ENCODE data around the gene ALK. TPM values are rescaled to one million over a fixed set of nuclear protein-coding genes. Genes with fewer than 3 reads are reported as not detected.

The ALK gene
- total RNA-seq, 4 donors from 2014 or later, result 0.83 to 1.6 (median 1.2) TPM

GRCh38 chr2:29490045-29490444 lies 431.3 kb downstream of the ALK start:
- intact Hi-C loops (cut with DNase I), result no loop called here
- Histone ChIP-seq H3K9me3 (no peaks in the 10 kb centered on the region), H3K27ac (replicated peaks in 1 of 4) (no peak overlapping the region), H3K4me3 (no peak overlapping the region), H3K27me3 (no peaks in the 10 kb centered on the region), H3K4me1 (no peaks in the 10 kb centered on the region), H3K36me3 (no peaks in the 10 kb centered on the region)
- no peak for TF ChIP-seq EP300 (IDR thresholded peaks at IDR 0.05)
- no peak for TF ChIP-seq POLR2A (IDR thresholded peaks at IDR 0.05; ENCODE audit: low read depth)
- TF ChIP-seq POLR2AphosphoS5 (IDR thresholded peaks at IDR 0.05), result no peak
- no peak for TF ChIP-seq CTCF (IDR thresholded peaks at IDR 0.05)
- WGBS, result 89% methylated on average over 6 of the region's 6 CpGs
- peak; percentile 88 for DNase-seq (ENCODE audit: extremely low spot score)

GRCh38 chr2:29489568-29489967 lies 431.8 kb downstream of the ALK start:
- intact Hi-C loops (cut with DNase I), result no loop called here
- H3K4me3 ChIP-seq, result no peak overlapping the region
- DNase-seq (ENCODE audit: extremely low spot score), result no peak
- H3K27me3 ChIP-seq, result no peaks in the 10 kb centered on the region
- H3K27ac ChIP-seq (replicated peaks in 1 of 4), result no peak overlapping the region
- no peak for TF ChIP-seq POLR2AphosphoS5 (IDR thresholded peaks at IDR 0.05)
- no peak for TF ChIP-seq POLR2A (IDR thresholded peaks at IDR 0.05; ENCODE audit: low read depth)
- TF ChIP-seq CTCF (IDR thresholded peaks at IDR 0.05), result no peak
- no peak for TF ChIP-seq EP300 (IDR thresholded peaks at IDR 0.05)
- WGBS, result 100% methylated on average over 1 of the region's 1 CpG
- H3K9me3 ChIP-seq, result no peaks in the 10 kb centered on the region
- H3K4me1 ChIP-seq, result no peaks in the 10 kb centered on the region
- no peaks in the 10 kb centered on the region for H3K36me3 ChIP-seq

DNA sequence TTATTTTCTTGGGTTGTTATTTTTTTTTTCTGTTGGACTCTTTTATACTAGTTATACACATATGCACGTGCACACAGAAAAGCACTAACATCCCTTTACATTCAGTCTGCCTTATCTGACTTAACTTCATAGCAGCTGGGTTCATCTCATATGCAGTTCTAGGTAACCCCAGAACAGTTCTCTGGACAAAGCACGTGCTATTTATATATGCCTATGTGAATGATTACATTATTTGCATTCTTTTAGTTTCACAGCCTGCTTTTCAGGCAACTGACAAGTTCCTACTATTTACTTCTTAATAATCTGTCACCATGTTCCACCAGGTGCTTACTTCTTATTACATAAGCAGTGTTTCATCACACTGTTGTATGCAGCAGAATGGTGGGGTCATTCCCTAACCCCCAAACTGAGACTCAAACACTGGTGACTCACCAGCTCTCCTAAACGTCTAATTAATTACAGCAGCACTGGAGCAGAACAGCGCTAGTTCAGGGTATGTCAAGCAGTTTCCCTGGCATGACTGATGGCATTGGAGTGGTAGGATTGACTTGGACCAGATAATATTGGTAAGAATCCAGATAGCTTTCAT lies 433.3 kb downstream of the ALK start:
- no peaks in the 10 kb centered on the region for H3K36me3 ChIP-seq
- H3K27ac ChIP-seq (replicated peaks in 1 of 4), result no peak overlapping the region
- H3K27me3 ChIP-seq, result no peaks in the 10 kb centered on the region
- 41% methylated on average over 4 of the region's 4 CpGs for WGBS
- TF ChIP-seq POLR2A (IDR thresholded peaks at IDR 0.05; ENCODE audit: low read depth) (no peak), EP300 (IDR thresholded peaks at IDR 0.05) (no peak), CTCF (IDR thresholded peaks at IDR 0.05) (no peak), POLR2AphosphoS5 (IDR thresholded peaks at IDR 0.05) (no peak)
- no peak overlapping the region for H3K4me3 ChIP-seq
- no peaks in the 10 kb centered on the region for H3K9me3 ChIP-seq
- no peaks in the 10 kb centered on the region for H3K4me1 ChIP-seq
- DNase-seq (ENCODE audit: extremely low spot score), result no peak
- intact Hi-C loops (cut with DNase I), result no loop called here

- no peak for DNase-seq (ENCODE audit: extremely low spot score)
- Histone ChIP-seq H3K9me3 (no peaks in the 10 kb centered on the region), H3K36me3 (no peaks in the 10 kb centered on the region), H3K4me1 (no peaks in the 10 kb centered on the region), H3K27me3 (no peaks in the 10 kb centered on the region), H3K4me3 (no peak overlapping the region), H3K27ac (replicated peaks in 1 of 4) (no peak overlapping the region)
- TF ChIP-seq CTCF (IDR thresholded peaks at IDR 0.05), result no peak
- no peak for TF ChIP-seq POLR2AphosphoS5 (IDR thresholded peaks at IDR 0.05)
- no peak for TF ChIP-seq EP300 (IDR thresholded peaks at IDR 0.05)
- TF ChIP-seq POLR2A (IDR thresholded peaks at IDR 0.05; ENCODE audit: low read depth), result no peak
- intact Hi-C loops (cut with DNase I), result no loop called here
- WGBS, result 70% methylated on average over 3 of the region's 3 CpGs
These were observed 435.8 kb downstream of the ALK start for GRCh38 chr2:29485631-29486030.

DNA sequence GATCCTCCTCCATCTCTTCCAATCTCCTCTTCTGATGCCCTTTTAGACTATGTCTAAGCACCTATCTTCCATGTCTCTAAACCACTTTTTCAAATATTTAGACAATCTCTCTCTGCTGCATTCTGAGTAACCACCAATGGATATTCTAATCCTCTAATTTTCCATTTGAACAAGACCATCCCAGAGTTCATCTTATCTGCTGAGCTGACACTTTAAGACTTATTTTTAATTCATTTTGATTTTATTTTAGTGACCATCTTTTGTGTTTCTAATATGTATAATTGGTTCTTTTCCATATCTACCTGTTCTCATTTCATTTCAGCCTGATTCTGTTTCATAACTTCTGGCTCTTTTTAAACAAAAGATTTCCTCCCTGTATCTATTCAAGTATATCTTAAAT lies 436.3 kb downstream of the ALK start:
- DNase-seq (ENCODE audit: extremely low spot score), result no peak
- intact Hi-C loops (cut with DNase I), result no loop called here
- no peak overlapping the region for H3K27ac ChIP-seq (replicated peaks in 1 of 4)
- H3K36me3 ChIP-seq, result no peaks in the 10 kb centered on the region
- H3K4me1 ChIP-seq, result no peaks in the 10 kb centered on the region
- TF ChIP-seq POLR2A (IDR thresholded peaks at IDR 0.05; ENCODE audit: low read depth) (no peak), CTCF (IDR thresholded peaks at IDR 0.05) (no peak), POLR2AphosphoS5 (IDR thresholded peaks at IDR 0.05) (no peak), EP300 (IDR thresholded peaks at IDR 0.05) (no peak)
- no peaks in the 10 kb centered on the region for H3K9me3 ChIP-seq
- no peaks in the 10 kb centered on the region for H3K27me3 ChIP-seq
- no peak overlapping the region for H3K4me3 ChIP-seq

Data from esophagus muscularis mucosa (tissue), 4 donors.